ENCODE results near the gene PIM3. TPM values are rescaled to one million over a fixed set of nuclear protein-coding genes. Genes with fewer than 3 reads are reported as not detected.

PIM3 gene
- 16.3 TPM for total RNA-seq

DNA sequence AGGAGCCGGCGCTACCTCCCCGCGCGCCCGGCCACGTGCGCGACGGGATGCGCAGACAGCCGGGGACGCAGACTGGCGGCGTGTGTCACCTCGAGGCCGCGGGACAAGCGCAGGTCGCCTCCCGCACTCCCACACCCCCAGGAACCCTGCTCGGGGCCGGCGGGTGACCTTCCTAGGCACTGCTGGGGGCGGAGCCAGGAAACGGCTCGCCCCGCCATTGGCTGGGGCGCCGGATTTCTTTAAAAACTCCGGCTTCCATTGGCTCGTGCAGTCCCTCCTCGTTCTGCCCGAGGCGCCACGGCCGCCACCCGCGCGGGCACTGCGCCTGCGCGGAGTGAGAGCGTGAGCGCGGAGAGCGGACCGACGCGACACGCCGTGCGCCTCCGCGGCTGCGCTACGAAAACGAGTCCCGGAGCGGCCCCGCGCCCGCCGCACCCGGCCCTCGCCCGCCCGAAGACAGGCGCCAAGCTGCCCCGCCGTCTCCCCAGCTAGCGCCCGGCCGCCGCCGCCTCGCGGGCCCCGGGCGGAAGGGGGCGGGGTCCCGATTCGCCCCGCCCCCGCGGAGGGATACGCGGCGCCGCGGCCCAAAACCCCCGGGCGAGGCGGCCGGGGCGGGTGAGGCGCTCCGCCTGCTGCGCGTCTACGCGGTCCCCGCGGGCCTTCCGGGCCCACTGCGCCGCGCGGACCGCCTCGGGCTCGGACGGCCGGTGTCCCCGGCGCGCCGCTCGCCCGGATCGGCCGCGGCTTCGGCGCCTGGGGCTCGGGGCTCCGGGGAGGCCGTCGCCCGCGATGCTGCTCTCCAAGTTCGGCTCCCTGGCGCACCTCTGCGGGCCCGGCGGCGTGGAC is at the start of gene PIM3:
Gene PIM3, plus strand, starts transcription at position 614 of the 846 bp plus-strand sequence. Its CDS starts 176 bp downstream, at position 790.
- FAIRE-seq, result no peak

DNA sequence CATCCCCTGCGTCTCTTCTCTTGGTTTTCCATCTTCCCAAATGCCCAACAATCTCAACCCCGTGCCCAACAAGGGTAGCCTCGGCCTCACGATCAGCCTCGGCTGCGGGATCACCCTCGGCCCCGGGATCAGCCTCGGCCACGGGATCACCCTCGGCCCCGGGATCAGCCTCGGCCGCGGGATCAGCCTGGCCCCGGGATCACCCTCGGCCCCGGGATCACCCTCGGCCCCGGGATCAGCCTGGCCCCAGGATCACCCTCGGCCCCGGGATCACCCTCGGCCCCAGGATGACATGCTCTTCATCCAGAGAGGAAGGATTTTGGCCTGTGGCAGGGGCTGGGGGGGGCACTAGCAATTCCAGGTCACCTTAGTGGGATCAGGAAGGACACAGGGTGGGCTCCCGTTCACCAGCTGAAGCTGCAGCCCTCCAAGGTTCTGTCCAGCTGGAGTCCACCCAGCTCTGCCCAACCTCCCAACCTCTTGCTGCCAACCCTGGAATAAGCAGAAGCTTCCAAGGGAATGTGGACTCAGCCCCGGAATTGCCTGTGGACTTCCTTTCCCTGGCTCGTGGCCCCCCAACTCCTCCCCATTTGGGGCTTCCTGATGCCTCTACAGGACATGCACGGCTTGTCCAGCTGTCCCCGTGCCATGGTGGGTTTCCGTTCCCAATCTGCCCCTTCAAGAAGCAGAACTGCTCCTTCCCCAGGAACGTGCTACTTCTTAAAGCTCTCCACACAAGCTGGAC is 48.5 kb upstream of the PIM3 start:
- FAIRE-seq, result no peak
- no peak for DNase-seq (ENCODE audit: low spot score in 2 of 2)

More for the DNA sequence above, at the start of gene PIM3:
- peak; percentile 99 for DNase-seq (ENCODE audit: low spot score in 2 of 2)

DNA sequence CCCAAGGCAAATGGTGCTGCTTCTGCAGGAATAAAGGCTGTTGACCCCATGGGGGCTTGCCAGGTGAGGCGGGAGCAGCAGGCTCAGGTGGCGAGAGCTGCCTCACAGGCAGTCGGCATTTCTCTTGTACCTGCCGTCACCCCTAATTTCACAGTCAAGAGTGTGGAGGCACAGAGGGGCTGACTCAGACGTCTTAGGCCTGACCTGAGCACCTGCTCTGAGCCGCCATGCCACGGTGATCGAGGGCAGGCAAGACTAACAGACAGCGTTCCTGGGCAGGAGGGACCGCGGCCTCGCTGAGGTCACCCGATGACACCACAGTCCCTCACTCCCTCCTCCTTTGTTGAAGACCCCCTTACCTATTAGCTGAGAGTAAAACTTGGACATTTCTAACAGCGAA is 47.5 kb upstream of the PIM3 start:
- DNase-seq (ENCODE audit: low spot score in 2 of 2) (no peak), FAIRE-seq (no peak)

DNA sequence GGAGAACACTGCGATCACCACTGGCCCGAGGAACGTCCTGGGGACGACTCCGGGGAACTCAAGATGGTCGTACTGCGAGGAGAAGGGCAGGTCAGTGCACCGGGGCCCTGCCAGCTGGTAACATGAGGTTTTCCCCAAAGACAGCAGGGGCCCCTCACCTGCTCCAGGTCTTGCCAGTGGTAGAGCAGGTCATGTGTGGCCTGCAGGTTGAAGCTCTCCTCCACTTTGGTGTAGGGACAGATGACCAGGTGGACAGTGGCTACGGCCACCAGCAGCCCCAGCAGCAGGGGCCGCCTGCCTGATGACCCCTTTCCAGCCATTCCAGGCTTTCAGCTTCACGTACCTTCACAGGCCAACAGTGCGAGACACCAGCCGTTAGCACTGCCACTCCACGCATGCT is 47.1 kb upstream of the PIM3 start:
- no peak for FAIRE-seq
- DNase-seq (ENCODE audit: low spot score in 2 of 2), result no peak

DNA sequence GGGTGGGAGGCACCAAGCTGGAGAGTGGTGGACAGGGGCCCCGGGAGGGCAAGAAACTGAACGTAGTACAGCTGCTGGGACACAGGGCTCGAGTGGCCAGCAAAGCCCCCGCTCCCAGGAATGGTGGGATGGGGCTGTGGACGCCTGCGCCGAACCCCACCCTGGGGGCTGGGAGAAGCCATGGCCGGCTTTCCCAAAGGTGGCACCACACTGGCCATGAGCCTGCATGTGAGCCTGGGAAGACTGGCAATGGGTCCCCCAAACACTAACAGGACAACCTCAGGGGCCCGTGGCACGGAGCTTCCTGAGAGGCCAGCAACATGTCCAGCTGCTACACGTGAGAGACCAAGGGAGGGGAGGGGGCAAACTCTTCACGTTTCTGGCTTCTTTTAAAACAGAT is 46.3 kb upstream of the PIM3 start:
- no peak for DNase-seq (ENCODE audit: low spot score in 2 of 2)
- no peak for FAIRE-seq

DNA sequence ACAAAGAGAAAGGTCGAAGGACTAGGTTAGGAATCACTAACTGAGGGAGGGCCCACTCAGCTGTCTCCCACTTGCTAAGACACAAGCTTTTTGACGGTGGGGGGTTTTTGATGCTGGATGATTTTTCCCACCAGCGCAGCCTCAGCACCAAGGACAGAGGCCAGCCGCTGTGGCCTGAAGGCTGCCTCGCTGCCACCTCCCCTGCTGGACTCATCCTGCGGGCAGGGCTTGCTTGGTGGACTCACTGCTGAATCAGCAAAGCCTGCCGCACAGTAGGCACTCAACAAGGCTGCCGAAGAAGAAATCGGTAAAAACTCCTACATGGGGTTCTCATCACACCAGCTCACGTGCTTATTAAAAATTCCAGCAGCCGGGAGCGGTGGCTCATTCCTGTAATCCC is 45.0 kb upstream of the PIM3 start:
- DNase-seq (ENCODE audit: low spot score in 2 of 2), result no peak
- FAIRE-seq, result no peak

DNA sequence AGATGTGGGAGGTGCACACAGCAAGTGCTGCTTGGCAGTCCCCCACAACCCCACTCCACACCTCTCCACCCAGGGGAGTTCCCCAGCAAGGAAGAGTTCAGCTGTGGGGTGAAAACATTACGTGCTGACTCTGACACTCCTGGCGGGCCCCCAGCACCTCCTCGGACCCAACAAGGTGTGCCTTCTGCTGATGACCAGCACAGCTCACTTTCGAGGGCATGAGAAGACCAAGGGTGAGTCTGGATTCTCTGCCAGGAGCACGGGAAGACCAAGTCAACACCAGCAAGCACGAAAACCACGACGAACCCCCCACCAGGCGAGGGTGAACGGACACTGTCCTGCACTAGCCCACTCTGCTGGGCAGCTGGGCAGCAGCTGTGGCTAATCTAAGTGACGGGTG is 43.7 kb upstream of the PIM3 start:
- DNase-seq (ENCODE audit: low spot score in 2 of 2) (no peak), FAIRE-seq (no peak)

DNA sequence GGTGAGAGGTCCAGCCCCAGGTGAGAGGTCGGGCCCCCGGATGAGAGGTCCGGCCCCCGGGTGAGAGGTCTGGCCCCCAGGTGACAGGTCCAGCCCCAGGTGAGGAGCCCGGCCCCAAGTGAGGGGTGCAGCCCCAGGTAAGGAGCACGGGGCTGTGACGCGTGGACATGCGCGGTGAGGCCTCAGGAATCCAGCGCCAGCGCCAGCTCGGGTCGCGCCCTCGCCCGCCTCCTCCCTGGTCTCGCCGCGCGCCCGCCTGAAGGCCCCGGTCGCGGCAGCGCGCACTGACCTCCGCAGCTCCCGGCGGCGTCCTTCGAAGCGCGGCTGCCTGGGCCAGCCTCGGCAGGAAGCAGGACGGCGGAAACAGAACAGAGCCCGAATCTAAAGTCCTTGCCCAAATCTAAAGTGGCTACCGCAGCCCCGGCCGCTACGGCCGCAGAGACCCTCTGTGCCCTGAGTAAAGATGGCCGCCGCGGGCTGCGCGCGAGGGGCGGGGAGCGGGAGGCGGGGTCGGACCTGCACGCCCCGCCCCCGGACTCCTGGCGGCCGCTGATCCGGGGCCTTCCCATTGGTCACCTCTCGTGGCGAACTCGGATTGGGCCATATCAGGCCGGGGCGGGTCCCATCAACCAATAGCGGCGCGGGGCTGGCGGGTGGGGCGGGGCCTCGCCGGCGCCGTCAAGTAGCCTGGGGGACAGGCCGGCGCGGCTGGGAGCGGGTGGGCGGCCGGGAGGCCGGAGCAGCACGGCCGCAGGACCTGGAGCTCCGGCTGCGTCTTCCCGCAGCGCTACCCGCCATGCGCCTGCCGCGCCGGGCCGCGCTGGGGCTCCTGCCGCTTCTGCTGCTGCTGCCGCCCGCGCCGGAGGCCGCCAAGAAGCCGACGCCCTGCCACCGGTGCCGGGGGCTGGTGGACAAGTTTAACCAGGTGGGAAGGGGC is 42.3 kb upstream of the PIM3 start, which contains the start of the genes ALG12 and CRELD2:
Gene ALG12, minus strand, starts transcription at position 465 of the 937 bp plus-strand sequence. CDS start 4,673 bp downstream, outside the sequence.
Gene CRELD2, plus strand, starts transcription at position 661 of the 937 bp plus-strand sequence. Its CDS starts 136 bp downstream, at position 797.
- DNase-seq (ENCODE audit: low spot score in 2 of 2) (peak; percentile 100), FAIRE-seq (no peak)

DNA sequence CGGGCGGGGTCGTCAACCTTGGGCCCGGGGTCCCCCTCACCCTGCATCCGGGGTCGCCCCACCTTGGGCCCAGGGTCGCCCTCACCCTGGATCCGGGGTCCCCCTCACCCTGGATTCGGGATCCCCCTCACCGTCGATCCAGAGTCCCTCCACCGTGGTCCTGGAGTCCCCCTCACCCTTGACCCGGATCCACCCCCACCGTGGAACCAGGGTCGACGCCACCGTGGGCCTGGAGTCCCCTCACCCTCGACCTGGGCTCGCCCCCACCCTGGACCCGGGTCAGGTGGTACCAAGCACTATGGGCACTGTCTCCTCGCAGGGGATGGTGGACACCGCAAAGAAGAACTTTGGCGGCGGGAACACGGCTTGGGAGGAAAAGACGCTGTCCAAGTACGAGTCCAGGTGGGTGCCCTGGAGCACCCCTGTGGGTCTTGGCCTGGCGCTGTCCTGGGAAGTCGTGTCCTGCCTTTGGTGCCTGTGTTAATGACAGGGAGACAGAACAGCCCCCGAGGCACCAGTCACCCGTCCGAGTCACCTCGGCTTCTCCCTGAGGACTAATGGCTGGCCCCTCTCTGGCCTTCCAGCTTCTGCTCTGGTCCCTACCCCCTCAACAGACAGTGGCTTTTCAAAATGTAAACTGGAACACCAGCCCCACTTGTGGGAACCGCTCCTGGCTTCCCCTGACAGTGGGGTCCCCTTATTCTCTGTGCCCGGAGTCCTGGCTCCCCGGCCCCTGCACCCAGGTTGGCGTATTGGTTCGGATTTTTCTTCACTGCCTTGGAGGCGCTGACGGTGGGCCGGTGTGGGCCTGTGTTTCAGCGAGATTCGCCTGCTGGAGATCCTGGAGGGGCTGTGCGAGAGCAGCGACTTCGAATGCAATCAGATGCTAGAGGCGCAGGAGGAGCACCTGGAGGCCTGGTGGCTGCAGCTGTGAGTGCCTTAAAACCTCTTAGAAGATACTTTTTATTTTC is 41.4 kb upstream of the PIM3 start:
- DNase-seq (ENCODE audit: low spot score in 2 of 2) (peak in 1 of 2 donors; percentile 43), FAIRE-seq (no peak)

DNA sequence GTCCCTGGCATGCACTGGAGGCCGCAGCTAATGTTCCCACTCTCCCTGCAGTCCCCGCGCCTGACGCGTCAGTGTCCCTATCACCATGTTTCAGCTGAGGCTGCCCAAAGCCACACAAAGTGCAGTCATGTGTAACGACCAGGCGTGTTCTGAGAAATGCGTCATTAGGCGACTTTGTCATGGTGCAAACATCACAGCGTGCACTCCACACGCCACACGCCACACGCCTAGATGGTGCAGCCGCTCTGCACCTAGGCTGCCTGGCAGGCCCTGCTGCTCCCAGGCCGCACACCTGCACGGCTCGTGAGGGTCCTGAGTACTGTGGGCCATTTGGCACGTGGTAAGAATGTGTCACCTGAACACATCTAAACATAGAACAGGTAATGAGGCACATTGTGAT is 39.7 kb upstream of the PIM3 start:
- no peak for FAIRE-seq
- no peak for DNase-seq (ENCODE audit: low spot score in 2 of 2)

DNA sequence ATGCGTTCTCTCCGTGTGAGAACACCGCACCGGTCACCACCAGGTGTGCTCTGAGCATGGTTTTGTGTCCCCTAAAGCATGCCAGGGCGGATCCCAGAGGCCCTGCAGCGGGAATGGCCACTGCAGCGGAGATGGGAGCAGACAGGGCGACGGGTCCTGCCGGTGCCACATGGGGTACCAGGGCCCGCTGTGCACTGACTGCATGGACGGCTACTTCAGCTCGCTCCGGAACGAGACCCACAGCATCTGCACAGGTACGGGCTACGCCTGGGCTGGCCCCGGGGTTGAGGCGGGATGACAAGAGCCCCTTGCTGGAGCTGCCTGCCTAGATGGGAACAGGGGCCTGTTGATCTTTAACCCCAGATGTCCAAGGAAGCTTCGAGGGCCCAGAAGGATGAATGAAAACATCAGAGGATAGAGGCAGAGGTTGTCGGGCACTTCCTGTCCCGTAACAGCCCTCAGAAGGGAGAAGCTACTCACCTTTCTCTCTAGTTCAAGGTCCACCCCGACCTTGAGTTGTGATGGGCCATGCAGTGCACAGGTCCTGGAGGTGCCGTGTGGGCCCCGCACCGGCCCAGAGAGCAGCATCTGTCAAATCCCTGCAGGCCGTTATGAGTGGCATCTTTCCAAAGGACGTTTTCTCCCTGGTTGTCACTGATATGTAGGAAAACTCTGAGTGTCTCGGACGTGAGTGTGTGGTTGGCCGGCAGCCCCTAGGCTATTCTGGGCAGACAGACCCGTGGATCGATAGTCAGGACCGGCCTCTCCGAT is 38.9 kb upstream of the PIM3 start:
- FAIRE-seq (no peak), DNase-seq (ENCODE audit: low spot score in 2 of 2) (no peak)

DNA sequence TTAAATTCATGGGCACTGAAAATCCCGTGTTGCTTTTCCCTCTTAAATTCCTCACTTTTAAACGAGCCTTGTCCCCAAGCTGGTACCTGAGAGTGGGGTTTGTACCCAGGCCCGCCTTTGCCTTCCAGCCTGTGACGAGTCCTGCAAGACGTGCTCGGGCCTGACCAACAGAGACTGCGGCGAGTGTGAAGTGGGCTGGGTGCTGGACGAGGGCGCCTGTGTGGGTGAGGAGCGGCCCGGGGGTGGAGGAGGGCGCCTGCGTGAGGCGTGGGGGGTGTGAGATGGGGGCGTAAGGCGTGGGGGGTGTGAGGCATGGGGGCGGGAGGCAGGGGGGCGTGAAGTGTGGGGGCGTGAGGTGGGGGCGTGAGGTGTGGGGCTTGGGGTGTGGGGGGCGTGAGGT is 38.1 kb upstream of the PIM3 start:
- FAIRE-seq, result no peak

DNA sequence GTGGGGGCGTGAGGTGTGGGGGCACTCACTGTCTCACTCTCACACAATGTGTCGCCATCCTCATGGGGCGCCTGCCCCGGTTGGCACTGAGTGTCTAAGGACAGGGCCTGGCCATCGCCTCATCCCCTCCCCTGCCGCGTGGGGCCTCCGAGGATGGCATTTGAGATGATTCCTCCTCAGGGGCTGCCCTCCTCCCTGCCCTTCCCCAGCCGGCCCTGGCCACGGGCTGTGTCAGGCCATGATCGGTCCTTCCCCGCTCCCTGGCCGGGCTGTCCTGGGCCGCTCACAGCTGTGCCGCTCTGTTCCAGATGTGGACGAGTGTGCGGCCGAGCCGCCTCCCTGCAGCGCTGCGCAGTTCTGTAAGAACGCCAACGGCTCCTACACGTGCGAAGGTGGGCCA is 37.6 kb upstream of the PIM3 start:
- DNase-seq (ENCODE audit: low spot score in 2 of 2), result no peak
- FAIRE-seq, result no peak

More for the DNA sequence above, 38.1 kb upstream of the PIM3 start:
- DNase-seq (ENCODE audit: low spot score in 2 of 2), result no peak

DNA sequence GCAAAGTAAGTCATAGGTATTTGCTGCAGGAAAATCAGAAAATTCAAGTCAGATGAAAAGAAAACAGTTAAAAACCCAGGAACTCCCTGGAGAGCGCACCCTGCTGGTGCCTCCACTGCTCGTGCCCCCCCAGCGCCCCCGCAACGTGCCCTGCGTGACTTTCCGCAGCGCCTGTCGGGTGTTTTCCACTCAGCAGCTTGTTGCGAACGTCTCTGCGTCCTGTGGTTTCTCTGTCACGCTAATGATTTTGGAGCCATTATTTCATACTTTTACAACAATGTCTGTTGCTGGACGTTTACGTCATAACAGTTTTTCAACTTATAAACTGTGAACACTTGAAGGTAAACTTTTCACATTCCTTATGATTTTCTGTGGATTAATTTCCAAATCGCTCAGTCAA is 37.1 kb upstream of the PIM3 start:
- FAIRE-seq (no peak), DNase-seq (ENCODE audit: low spot score in 2 of 2) (no peak)

DNA sequence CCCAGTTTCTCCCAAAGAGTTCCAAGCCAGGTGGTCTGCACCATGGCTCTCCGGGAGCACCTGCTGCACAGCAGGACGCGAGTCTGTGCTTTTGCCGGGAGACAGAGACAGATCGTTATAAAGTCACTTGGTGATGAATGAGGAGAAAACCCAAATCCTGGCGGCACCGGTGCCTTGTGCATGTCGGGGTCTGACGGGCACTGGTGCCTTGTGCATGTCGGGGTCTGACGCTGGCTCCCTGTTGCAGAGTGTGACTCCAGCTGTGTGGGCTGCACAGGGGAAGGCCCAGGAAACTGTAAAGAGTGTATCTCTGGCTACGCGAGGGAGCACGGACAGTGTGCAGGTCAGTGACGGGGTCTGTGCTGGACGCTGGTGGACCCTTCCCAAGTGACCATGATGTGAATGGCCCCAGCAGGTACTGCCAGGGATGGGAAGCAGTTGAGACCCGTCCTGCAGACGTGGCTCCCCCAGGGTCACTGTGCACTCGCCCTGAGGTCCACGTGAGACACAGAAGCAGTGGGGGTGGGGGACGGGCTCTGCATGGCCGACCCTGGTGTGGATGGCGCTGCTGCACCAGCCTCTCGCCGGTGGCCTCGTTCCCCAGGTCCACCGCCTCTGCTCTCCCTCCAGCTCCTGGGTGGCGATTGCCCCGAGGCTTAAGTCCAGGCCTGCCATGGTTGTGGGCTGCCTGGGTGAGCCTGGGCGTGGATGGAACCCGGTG is 36.3 kb upstream of the PIM3 start:
- FAIRE-seq (no peak), DNase-seq (ENCODE audit: low spot score in 2 of 2) (no peak)

DNA sequence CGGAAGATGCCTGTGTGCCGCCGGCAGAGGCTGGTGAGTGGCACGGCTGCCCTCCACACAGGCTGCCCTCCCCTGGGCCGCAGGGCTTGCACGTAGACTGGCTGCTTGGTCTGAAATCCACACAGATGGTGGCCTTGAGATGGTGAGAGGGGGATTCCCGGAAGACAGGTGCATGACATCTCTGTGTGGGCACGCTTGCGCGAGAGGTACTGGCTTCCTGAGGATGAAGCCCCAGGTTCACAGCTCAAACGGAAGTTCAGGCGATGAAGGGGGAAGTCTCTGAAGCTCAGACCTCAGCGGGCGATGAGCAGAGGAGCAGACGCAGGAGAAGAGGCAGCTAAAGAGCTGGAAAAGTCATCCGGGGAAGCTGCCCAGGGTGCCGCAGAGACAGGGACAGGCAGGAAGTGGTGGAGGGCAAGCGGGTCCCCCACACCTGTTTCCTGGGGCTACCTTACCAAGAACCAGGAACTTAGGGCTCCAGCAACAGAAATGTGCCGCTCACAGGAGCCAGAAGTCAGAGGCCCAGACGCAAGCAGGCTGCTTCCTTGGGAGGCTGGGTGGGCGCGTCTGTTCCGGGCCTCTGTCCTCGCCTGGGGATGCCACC is 34.9 kb upstream of the PIM3 start:
- no peak for DNase-seq (ENCODE audit: low spot score in 2 of 2)
- no peak for FAIRE-seq

DNA sequence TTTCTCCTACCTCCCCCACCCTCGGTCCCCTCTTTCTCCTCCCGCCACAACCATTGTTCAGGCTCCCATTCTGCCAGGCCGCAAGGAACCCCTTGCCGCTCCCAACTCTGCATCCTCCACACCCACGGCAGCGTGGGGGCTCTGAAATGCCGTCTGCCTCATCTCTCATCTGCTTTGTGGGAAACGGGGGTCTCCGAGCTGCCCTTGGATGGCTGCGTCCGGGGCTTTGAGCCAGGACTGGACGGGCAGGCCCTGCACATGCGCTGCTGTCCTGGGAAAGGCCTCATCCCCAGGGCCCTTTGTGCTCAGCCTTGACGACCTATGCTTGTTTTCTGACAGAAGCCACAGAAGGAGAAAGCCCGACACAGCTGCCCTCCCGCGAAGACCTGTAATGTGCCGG is 33.7 kb upstream of the PIM3 start:
- FAIRE-seq (no peak), DNase-seq (ENCODE audit: low spot score in 2 of 2) (no peak)
